K562 (cell line): ENCODE results near the gene SPATA20. TPM values are rescaled to one million over a fixed set of nuclear protein-coding genes. Genes with fewer than 3 reads are reported as not detected.

Experiments used
- ATAC-seq: fragments of 200-7000 bp; cut with Tn5 transposase; 3 replicates; pipeline ENCODE4 v1.9.1; 2020; ENCODE audit warnings: moderate library complexity
- BruUV-seq: library from RNA; stranded (reverse); fragments of 400-500 nt; replicated peaks from 2 replicates; lab custom pipeline; 2021; lab: Mats Ljungman, UMichigan
- CTCF ChIA-PET: fragments of 300-600 bp; formaldehyde crosslinking; extraction: SDS; loops from one replicate; lab custom pipeline; 2021; ENCODE audit warnings: low intra/inter-chr PET ratio; lab: Yijun Ruan, JAX
- POLR2A ChIA-PET: fragments of 300-600, 350-650 bp; sonication (Branson Sonifier 250); formaldehyde crosslinking; extraction: SDS; loops from one replicate; lab custom pipeline; 2021; ENCODE audit warnings: antibody characterized with exemption, inconsistent platforms; lab: Yijun Ruan, JAX
- DNase-seq, 4 experiments: peaks; one replicate each; pipeline versions ENCODE4 v3.0.0 to v3.0.0-alpha.2; 2011 to 2018; ENCODE audit warnings: low spot score in 3 of 4, mixed read lengths in 3 of 4; ENCODE audit errors: extremely low read depth in 1 of 4
- FAIRE-seq: peaks from 2 replicates; lab custom pipeline; 2011; peaks lifted over from hg19 to GRCh38; lab: Jason Lieb, UNC
- H2AFZ ChIP-seq: 2 replicates; pipeline ENCODE4 v1.6.0; 2011; ENCODE audit warnings: low read depth, low read length, control low read depth, inconsistent platforms
- H3K27ac ChIP-seq: fragments of 200-600 bp; 3 replicates; pipeline ENCODE4 v1.8.0; 2011; ENCODE audit warnings: low read depth, mild to moderate bottlenecking, control low read depth, inconsistent platforms, low read length, moderate library complexity, mixed read lengths; ENCODE audit errors: extremely low read depth
- H3K27me3 ChIP-seq, 2 experiments: fragments of 300-600 bp in 1 of 2; 2 replicates in 1 of 2; 3 replicates in 1 of 2; pipeline versions ENCODE4 v1.6.0 to v1.8.0; 2011; ENCODE audit warnings: inconsistent platforms in 2 of 2, low read length in 2 of 2, mild to moderate bottlenecking in 1 of 2, mixed read lengths in 1 of 2, moderate library complexity in 1 of 2; ENCODE audit not compliant: control insufficient read depth in 2 of 2, insufficient read depth in 2 of 2
- H3K36me3 ChIP-seq: fragments of 300-600 bp; 3 replicates; pipeline ENCODE4 v1.8.0; 2011; ENCODE audit warnings: mild to moderate bottlenecking, low read length, inconsistent platforms; ENCODE audit not compliant: control insufficient read depth, insufficient read depth
- H3K4me1 ChIP-seq, 2 experiments: fragments of 200-600 bp in 1 of 2; replicated peaks in 1 of 2; 2 replicates in 1 of 2; 3 replicates in 1 of 2; pipeline versions ENCODE4 v1.5.1 to v1.8.0; 2011; ENCODE audit warnings: inconsistent platforms in 2 of 2, low read length in 2 of 2, mild to moderate bottlenecking in 1 of 2, mixed read lengths in 1 of 2, moderate library complexity in 1 of 2; ENCODE audit not compliant: control insufficient read depth in 2 of 2, insufficient read depth in 2 of 2
- H3K4me2 ChIP-seq: 2 replicates; pipeline ENCODE4 v1.6.1; 2011; ENCODE audit warnings: low read length, control low read depth, inconsistent platforms, mixed read lengths; ENCODE audit not compliant: insufficient read depth
- H3K4me3 ChIP-seq: fragments of 200-600 bp; sonication (generic), shearing (Covaris generic); 2 replicates; pipeline ENCODE4 v1.5.1; 2016; ENCODE audit warnings: control low read depth, inconsistent platforms
- H3K79me2 ChIP-seq: fragments of 200-600 bp; 3 replicates; pipeline ENCODE4 v1.8.0; 2011; ENCODE audit warnings: low read length, inconsistent platforms; ENCODE audit not compliant: control insufficient read depth, insufficient read depth
- H3K9ac ChIP-seq, 2 experiments: 2 replicates each; pipeline versions ENCODE4 v1.6.0 to v1.6.1; 2011; ENCODE audit warnings: low read depth in 2 of 2, low read length in 2 of 2, control low read depth in 1 of 2, inconsistent platforms in 1 of 2, mild to moderate bottlenecking in 1 of 2, mixed read lengths in 1 of 2; ENCODE audit not compliant: insufficient read depth in 1 of 2
- H3K9me1 ChIP-seq: one replicate; pipeline ENCODE4 v1.6.0; 2011; ENCODE audit warnings: inconsistent platforms, mild to moderate bottlenecking, low read length, moderate library complexity; ENCODE audit not compliant: control insufficient read depth, insufficient read depth
- H3K9me3 ChIP-seq: replicated peaks from 2 replicates; pipeline ENCODE4 v1.5.1; 2011; ENCODE audit warnings: low read depth, low read length, inconsistent platforms; ENCODE audit not compliant: control insufficient read depth, insufficient read depth
- H4K20me1 ChIP-seq: replicated peaks from 2 replicates; pipeline ENCODE4 v1.6.1; 2011; ENCODE audit warnings: low read length, inconsistent platforms, mixed read lengths; ENCODE audit not compliant: control insufficient read depth, insufficient read depth
- BRF1 ChIP-seq: IDR thresholded peaks from 3 replicates; pipeline ENCODE4 v1.6.1; 2011; ENCODE audit warnings: borderline replicate concordance, mild to moderate bottlenecking; ENCODE audit not compliant: insufficient read length; ENCODE audit errors: extremely low read depth
- BRF2 ChIP-seq: IDR thresholded peaks from 3 replicates; pipeline ENCODE4 v1.6.1; 2011; ENCODE audit warnings: borderline replicate concordance, mild to moderate bottlenecking; ENCODE audit not compliant: insufficient read length, insufficient read depth
- CCAR2 ChIP-seq: fragments of 200-400 bp; formaldehyde crosslinking; IDR thresholded peaks from 2 replicates; pipeline ENCODE4 v1.6.1; 2017; ENCODE audit warnings: mild to moderate bottlenecking, low read depth, low read length
- ELF2 ChIP-seq: fragments of 250-450 bp; sonication (Bioruptor Pico); IDR thresholded peaks from 2 replicates; pipeline ENCODE4 v1.5.0; 2021; ENCODE audit warnings: mild to moderate bottlenecking
- HNRNPK ChIP-seq: fragments of 200-400 bp; formaldehyde crosslinking; IDR thresholded peaks from one replicate; pipeline ENCODE4 v1.6.1; 2018; ENCODE audit warnings: mild to moderate bottlenecking, low read depth, low read length; ENCODE audit not compliant: poor library complexity, severe bottlenecking
- NEUROD1 ChIP-seq: fragments of 150-350 bp; IDR thresholded peaks from 2 replicates; pipeline ENCODE4 v1.6.1; 2014; ENCODE audit warnings: borderline replicate concordance, low read length, low read depth; ENCODE audit not compliant: partially characterized antibody
- NR2F6 ChIP-seq: fragments of 450-650 bp; formaldehyde crosslinking; IDR thresholded peaks from 2 replicates; pipeline ENCODE4 v1.4.0; 2020; ENCODE audit warnings: mild to moderate bottlenecking
- OTX1 ChIP-seq: fragments of 450-650 bp; formaldehyde crosslinking; IDR thresholded peaks from 2 replicates; pipeline ENCODE4 v1.4.0; 2022; ENCODE audit warnings: mild to moderate bottlenecking
- POLR2AphosphoS5 ChIP-seq: IDR thresholded peaks from 2 replicates; pipeline ENCODE4 v1.6.1; 2011; ENCODE audit warnings: mild to moderate bottlenecking, low read depth, low read length, moderate library complexity; ENCODE audit not compliant: control insufficient read depth, insufficient read depth
- TAF9B ChIP-seq: fragments of 450-650 bp; IDR thresholded peaks from 2 replicates; pipeline ENCODE4 v1.6.1; 2018; ENCODE audit warnings: mild to moderate bottlenecking; ENCODE audit not compliant: partially characterized antibody
- U2AF2 ChIP-seq: fragments of 200-400 bp; formaldehyde crosslinking; optimal IDR thresholded peaks from 2 replicates; pipeline ENCODE3; 2017; ENCODE audit warnings: low read depth, mild to moderate bottlenecking, low read length
- WGBS: fragments of 100-300 bp; shearing (Covaris generic); methylation state at CpG from one replicate; pipeline ENCODE4 v1.1.6; 2016; ENCODE audit warnings: low coverage, mixed read lengths; ENCODE audit not compliant: insufficient coverage; ENCODE audit errors: missing lambda C conversion rate; 5-methylcytosine and 5-hydroxymethylcytosine counted together
- in situ Hi-C: fragments of 300-500 bp; cut with MboI; formaldehyde crosslinking; loops from 4 replicates; pipeline ENCODE4 v1.15.0; 2018; ENCODE audit warnings: inconsistent platforms, mixed read lengths
- intact Hi-C: fragments of 100-400 bp; cut with micrococcal nuclease; formaldehyde crosslinking; loops from 2 replicates; pipeline ENCODE4 v1.14.2; 2022
- polyA plus RNA-seq, 8 experiments: library from polyadenylated mRNA; depleted of rRNA in 4 of 8; stranded (reverse) in 5 of 8; unstranded in 3 of 8; fragments of >200 nt; fragmentation: Nextera tagmentation in 2 of 8; fragmentation: Illumina TruSeq in 1 of 8; extraction: Ambion mirVana in 2 of 8; extraction: Trizol in 1 of 8; gene quantifications; 2 replicates each; pipeline versions ENCODE4 v1.2.1 to v1.2.3, GENCODE V29; 2011 to 2014; ENCODE audit warnings: inconsistent platforms in 1 of 8, missing spikeins in 1 of 8
- total RNA-seq, 7 experiments: library from RNA; depleted of rRNA in 6 of 7; stranded (reverse); fragments of >200 nt in 6 of 7; fragmentation: Illumina TruSeq in 2 of 7; extraction: Trizol in 2 of 7; gene quantifications; 2 replicates each; pipeline versions ENCODE4 v1.2.1 to v1.2.3, GENCODE V29; 2011 to 2021; ENCODE audit warnings: low replicate concordance in 1 of 7
- TF ChIP-seq, protein P1 (sequence below): fragments of 450-650 bp; IDR thresholded peaks from 2 replicates; pipeline ENCODE4 v1.6.1; 2014; ENCODE audit warnings: low read depth, mild to moderate bottlenecking, moderate library complexity, borderline replicate concordance

The SPATA20 gene
- total and polyA plus RNA-seq, 9 of the 15 experiments (the other 6 are each of a cell fraction or from before 2014, with no cell fraction given) = 0.08 to 4.0 (median 1.5) TPM

GRCh38 chr17:50537721-50538548 lies 9.0 kb upstream of the SPATA20 start:
- Histone ChIP-seq H3K9me3 (no peaks in the 10 kb centered on the region), H4K20me1 (peaks cover 12% of the 10 kb centered on the region; the same call in 1 of the 2 replicates), H3K79me2 (no peaks in the 10 kb centered on the region), H3K9me1 (no peaks in the 10 kb centered on the region), H3K4me1 (peaks cover 6 to 61% of the 10 kb centered on the region in 2 experiments; a peak in 4 of 5 replicates), H3K4me2 (no peak overlapping the region), H3K4me3 (no peak overlapping the region), H3K36me3 (no peaks in the 10 kb centered on the region), H2AFZ (no peak overlapping the region), H3K27ac (no peak overlapping the region), H3K9ac (peak overlapping the region in 1 of 2 experiments; percentile 20; a peak in 1 of 4 replicates), H3K27me3 (peaks cover 9 to 39% of the 10 kb centered on the region in 2 experiments; a peak in 4 of 5 replicates)
- DNase-seq (no peak), ATAC-seq (no peak), FAIRE-seq (no peak)
- BruUV-seq = no TSS peak
- in situ Hi-C loops = no loop called here
- TF ChIP-seq BRF1 = no peak
- no peak for TF ChIP-seq POLR2AphosphoS5
- no peak for TF ChIP-seq OTX1 (CRISPR knock-in tag)
- no peak for TF ChIP-seq U2AF2
- TF ChIP-seq CCAR2 = no peak
- TF ChIP-seq ELF2 (CRISPR knock-in tag) = no peak
- no peak for TF ChIP-seq HNRNPK
- TF ChIP-seq NEUROD1 = no peak
- TF ChIP-seq, protein P1, sequence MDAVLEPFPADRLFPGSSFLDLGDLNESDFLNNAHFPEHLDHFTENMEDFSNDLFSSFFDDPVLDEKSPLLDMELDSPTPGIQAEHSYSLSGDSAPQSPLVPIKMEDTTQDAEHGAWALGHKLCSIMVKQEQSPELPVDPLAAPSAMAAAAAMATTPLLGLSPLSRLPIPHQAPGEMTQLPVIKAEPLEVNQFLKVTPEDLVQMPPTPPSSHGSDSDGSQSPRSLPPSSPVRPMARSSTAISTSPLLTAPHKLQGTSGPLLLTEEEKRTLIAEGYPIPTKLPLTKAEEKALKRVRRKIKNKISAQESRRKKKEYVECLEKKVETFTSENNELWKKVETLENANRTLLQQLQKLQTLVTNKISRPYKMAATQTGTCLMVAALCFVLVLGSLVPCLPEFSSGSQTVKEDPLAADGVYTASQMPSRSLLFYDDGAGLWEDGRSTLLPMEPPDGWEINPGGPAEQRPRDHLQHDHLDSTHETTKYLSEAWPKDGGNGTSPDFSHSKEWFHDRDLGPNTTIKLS = no peak
- TF ChIP-seq NR2F6 (CRISPR knock-in tag) = no peak
- no peak for TF ChIP-seq BRF2
- no peak for TF ChIP-seq TAF9B
- CTCF ChIA-PET = no interaction called here
- POLR2A ChIA-PET = interaction anchor here (0.6 to 1.0 kb wide), 3 partner anchors 7 to 328 kb away, joined by 3 read pairs; partner anchors contain the start of gene TOB1
- WGBS = 46% methylated on average over 10 of the region's 20 CpGs
- intact Hi-C loops = no loop called here
